ENCODE results near the gene TRAPPC3. TPM values are rescaled to one million over a fixed set of nuclear protein-coding genes. Genes with fewer than 3 reads are reported as not detected.

Gene TRAPPC3
- total RNA-seq, 1 experiment from 2014 or later, result 86.6 TPM

DNA sequence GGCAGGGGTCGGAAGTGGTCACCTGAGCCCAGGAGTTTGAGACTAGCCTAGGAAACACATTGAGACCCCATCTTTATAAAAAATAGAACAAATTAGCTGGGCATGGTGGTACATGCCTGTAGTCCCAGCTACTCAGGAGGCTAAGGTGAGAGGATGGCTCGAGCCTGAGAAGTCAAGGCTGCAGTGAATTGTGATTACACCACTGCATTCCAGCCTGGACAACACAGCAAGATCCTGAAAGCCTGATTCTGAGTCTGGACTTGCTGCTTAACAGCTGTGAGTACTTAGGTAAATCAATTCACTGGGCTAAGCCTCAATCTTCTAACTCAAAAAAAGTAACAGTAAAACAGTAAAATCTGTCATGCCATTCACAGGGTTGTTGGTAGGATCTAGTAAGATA lies 4.9 kb downstream of the TRAPPC3 start:
- Histone ChIP-seq H3K9me3 (ENCODE audit: low read depth, low read length, poor library complexity, severe bottlenecking) (no peaks in the 10 kb centered on the region), H3K36me3 (ENCODE audit: insufficient read depth, low read length, poor library complexity, severe bottlenecking) (peaks cover 14% of the 10 kb centered on the region), H3K27ac (ENCODE audit: low read depth, low read length, poor library complexity, severe bottlenecking) (no peak overlapping the region), H3K4me1 (ENCODE audit: insufficient read depth, low read length, poor library complexity, severe bottlenecking) (no peaks in the 10 kb centered on the region), H3K27me3 (replicated peaks; ENCODE audit: insufficient read depth, low read depth, low read length, poor library complexity) (no peaks in the 10 kb centered on the region), H3K4me3 (ENCODE audit: low read depth, low read length, poor library complexity, severe bottlenecking) (no peak overlapping the region)
- ChIA-PET POLR2A (ENCODE audit: low non-redundant PET) (no interaction called here), CTCF (no interaction called here)
- intact Hi-C loops (cut with micrococcal nuclease; ENCODE audit: unreplicated experiment), result no loop called here
- no peak for DNase-seq (ENCODE audit: low spot score)
- no peak for TF ChIP-seq EZH2 (IDR thresholded peaks at IDR 0.05; ENCODE audit: borderline replicate concordance, low read depth, low read length, poor library complexity, severe bottlenecking)
- TF ChIP-seq, protein P1, sequence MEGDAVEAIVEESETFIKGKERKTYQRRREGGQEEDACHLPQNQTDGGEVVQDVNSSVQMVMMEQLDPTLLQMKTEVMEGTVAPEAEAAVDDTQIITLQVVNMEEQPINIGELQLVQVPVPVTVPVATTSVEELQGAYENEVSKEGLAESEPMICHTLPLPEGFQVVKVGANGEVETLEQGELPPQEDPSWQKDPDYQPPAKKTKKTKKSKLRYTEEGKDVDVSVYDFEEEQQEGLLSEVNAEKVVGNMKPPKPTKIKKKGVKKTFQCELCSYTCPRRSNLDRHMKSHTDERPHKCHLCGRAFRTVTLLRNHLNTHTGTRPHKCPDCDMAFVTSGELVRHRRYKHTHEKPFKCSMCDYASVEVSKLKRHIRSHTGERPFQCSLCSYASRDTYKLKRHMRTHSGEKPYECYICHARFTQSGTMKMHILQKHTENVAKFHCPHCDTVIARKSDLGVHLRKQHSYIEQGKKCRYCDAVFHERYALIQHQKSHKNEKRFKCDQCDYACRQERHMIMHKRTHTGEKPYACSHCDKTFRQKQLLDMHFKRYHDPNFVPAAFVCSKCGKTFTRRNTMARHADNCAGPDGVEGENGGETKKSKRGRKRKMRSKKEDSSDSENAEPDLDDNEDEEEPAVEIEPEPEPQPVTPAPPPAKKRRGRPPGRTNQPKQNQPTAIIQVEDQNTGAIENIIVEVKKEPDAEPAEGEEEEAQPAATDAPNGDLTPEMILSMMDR (conservative IDR thresholded peaks at IDR 0.05; ENCODE audit: low read depth, low read length), result no peak
- BruUV-seq (replicated peaks), result no TSS peak

DNA sequence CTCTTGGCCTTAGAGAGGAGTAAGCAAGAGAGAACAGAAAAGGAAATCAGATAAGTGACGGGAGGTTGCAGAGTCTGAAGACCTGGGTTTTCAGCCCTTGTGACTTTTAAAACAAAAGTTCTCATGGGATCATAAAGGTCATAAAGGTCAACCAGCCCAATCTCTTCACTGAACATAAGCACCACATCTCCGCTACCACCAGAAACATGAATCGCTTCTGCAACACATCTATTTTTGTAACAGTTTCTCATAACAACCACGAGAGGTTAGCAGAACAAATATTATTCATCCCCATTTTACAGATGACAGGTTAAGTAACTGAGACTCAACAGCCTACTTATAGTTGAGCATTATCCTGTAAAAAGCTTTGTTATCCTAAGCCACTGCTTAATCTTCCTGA lies 5.9 kb downstream of the TRAPPC3 start:
- no peak for DNase-seq (ENCODE audit: low spot score)
- intact Hi-C loops (cut with micrococcal nuclease; ENCODE audit: unreplicated experiment), result no loop called here
- CTCF ChIA-PET, result no interaction called here
- Histone ChIP-seq H3K4me3 (ENCODE audit: low read depth, low read length, poor library complexity, severe bottlenecking) (no peak overlapping the region), H3K9me3 (ENCODE audit: low read depth, low read length, poor library complexity, severe bottlenecking) (no peaks in the 10 kb centered on the region), H3K36me3 (ENCODE audit: insufficient read depth, low read length, poor library complexity, severe bottlenecking) (peaks cover 20% of the 10 kb centered on the region), H3K27ac (ENCODE audit: low read depth, low read length, poor library complexity, severe bottlenecking) (no peak overlapping the region), H3K4me1 (ENCODE audit: insufficient read depth, low read length, poor library complexity, severe bottlenecking) (no peaks in the 10 kb centered on the region), H3K27me3 (replicated peaks; ENCODE audit: insufficient read depth, low read depth, low read length, poor library complexity) (no peaks in the 10 kb centered on the region)
- no TSS peak for BruUV-seq (replicated peaks)
- TF ChIP-seq, protein P1 (conservative IDR thresholded peaks at IDR 0.05; ENCODE audit: low read depth, low read length), result no peak
- TF ChIP-seq EZH2 (IDR thresholded peaks at IDR 0.05; ENCODE audit: borderline replicate concordance, low read depth, low read length, poor library complexity, severe bottlenecking), result no peak
- POLR2A ChIA-PET (ENCODE audit: low non-redundant PET), result no interaction called here

DNA sequence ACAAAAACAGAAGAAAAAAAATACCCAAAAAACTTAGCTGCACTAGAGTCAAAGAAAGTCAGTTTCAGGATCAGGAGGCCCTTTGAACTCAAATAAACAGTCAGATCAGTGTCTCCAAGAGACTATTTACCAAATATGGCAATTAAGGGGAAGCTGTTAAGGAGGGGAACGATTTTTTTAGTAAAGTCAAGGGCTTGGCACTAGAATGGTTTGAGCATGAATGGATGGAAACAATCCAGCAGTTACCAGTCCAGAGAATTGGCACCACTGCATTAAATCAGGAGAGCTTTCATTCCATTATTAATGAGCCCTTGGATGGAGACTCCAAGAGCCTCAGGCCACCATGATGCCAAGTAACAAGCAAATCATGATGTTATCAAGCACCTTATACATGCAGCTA lies 7.2 kb downstream of the TRAPPC3 start:
- POLR2A ChIA-PET (ENCODE audit: low non-redundant PET), result no interaction called here
- H3K9me3 ChIP-seq (ENCODE audit: low read depth, low read length, poor library complexity, severe bottlenecking), result no peaks in the 10 kb centered on the region
- TF ChIP-seq EZH2 (IDR thresholded peaks at IDR 0.05; ENCODE audit: borderline replicate concordance, low read depth, low read length, poor library complexity, severe bottlenecking), result no peak
- TF ChIP-seq, protein P1 (conservative IDR thresholded peaks at IDR 0.05; ENCODE audit: low read depth, low read length), result no peak
- no TSS peak for BruUV-seq (replicated peaks)
- intact Hi-C loops (cut with micrococcal nuclease; ENCODE audit: unreplicated experiment), result no loop called here
- peaks cover 33% of the 10 kb centered on the region for H3K36me3 ChIP-seq (ENCODE audit: insufficient read depth, low read length, poor library complexity, severe bottlenecking)
- peak overlapping the region; percentile 7 for H3K27ac ChIP-seq (ENCODE audit: low read depth, low read length, poor library complexity, severe bottlenecking)
- H3K4me1 ChIP-seq (ENCODE audit: insufficient read depth, low read length, poor library complexity, severe bottlenecking), result no peaks in the 10 kb centered on the region
- no peaks in the 10 kb centered on the region for H3K27me3 ChIP-seq (replicated peaks; ENCODE audit: insufficient read depth, low read depth, low read length, poor library complexity)
- CTCF ChIA-PET, result no interaction called here
- no peak for DNase-seq (ENCODE audit: low spot score)
- no peak overlapping the region for H3K4me3 ChIP-seq (ENCODE audit: low read depth, low read length, poor library complexity, severe bottlenecking)
